ENCODE measurements around the gene CASS4.

CASS4 gene

GRCh38 chr20:56420940-56421688, 9.1 kb downstream of the CASS4 start:
- Histone ChIP-seq H3K9ac (ENCODE audit: low read depth in 1 of 2, low read length in 2 of 2) (no peak overlapping the region), H3K27ac (ENCODE audit: low read depth, low read length) (no peak overlapping the region), H3K36me3 (ENCODE audit: control insufficient read depth in 1 of 2, insufficient read depth in 2 of 2, low read length in 2 of 2) (peaks cover 0 to 3% of the 10 kb centered on the region in 2 donors), H3K27me3 (ENCODE audit: control insufficient read depth in 1 of 2, insufficient read depth in 2 of 2, low read length in 2 of 2) (no peaks in the 10 kb centered on the region), H3K4me3 (ENCODE audit: low read depth in 1 of 2, low read length in 2 of 2) (no peak overlapping the region), H3K4me1 (ENCODE audit: control insufficient read depth in 1 of 2, insufficient read depth in 2 of 2, low read length in 2 of 2) (peaks cover 4 to 6% of the 10 kb centered on the region in 2 donors), H3K9me3 (ENCODE audit: control insufficient read depth in 1 of 2, low read length in 2 of 2) (no peaks in the 10 kb centered on the region)

- no peak overlapping the region for H3K27ac ChIP-seq (ENCODE audit: low read depth, low read length)
- H3K4me3 ChIP-seq (ENCODE audit: low read depth in 1 of 2, low read length in 2 of 2) = no peak overlapping the region
- H3K27me3 ChIP-seq (ENCODE audit: control insufficient read depth in 1 of 2, insufficient read depth in 2 of 2, low read length in 2 of 2) = no peaks in the 10 kb centered on the region
- peaks cover 4 to 6% of the 10 kb centered on the region in 2 donors for H3K4me1 ChIP-seq (ENCODE audit: control insufficient read depth in 1 of 2, insufficient read depth in 2 of 2, low read length in 2 of 2)
- no peak overlapping the region for H3K9ac ChIP-seq (ENCODE audit: low read depth in 1 of 2, low read length in 2 of 2)
- H3K36me3 ChIP-seq (ENCODE audit: control insufficient read depth in 1 of 2, insufficient read depth in 2 of 2, low read length in 2 of 2) = no peaks in the 10 kb centered on the region
- no peaks in the 10 kb centered on the region for H3K9me3 ChIP-seq (ENCODE audit: control insufficient read depth in 1 of 2, low read length in 2 of 2)
Measured at GRCh38 chr20:56422076-56422823, 10.2 kb downstream of the CASS4 start.

- no peaks in the 10 kb centered on the region for H3K36me3 ChIP-seq (ENCODE audit: control insufficient read depth in 1 of 2, insufficient read depth in 2 of 2, low read length in 2 of 2)
- no peak overlapping the region for H3K4me3 ChIP-seq (ENCODE audit: low read depth in 1 of 2, low read length in 2 of 2)
- H3K4me1 ChIP-seq (ENCODE audit: control insufficient read depth in 1 of 2, insufficient read depth in 2 of 2, low read length in 2 of 2) = peaks cover 4 to 6% of the 10 kb centered on the region in 2 donors
- no peaks in the 10 kb centered on the region for H3K9me3 ChIP-seq (ENCODE audit: control insufficient read depth in 1 of 2, low read length in 2 of 2)
- H3K27ac ChIP-seq (ENCODE audit: low read depth, low read length) = no peak overlapping the region
- H3K9ac ChIP-seq (ENCODE audit: low read depth in 1 of 2, low read length in 2 of 2) = no peak overlapping the region
- no peaks in the 10 kb centered on the region for H3K27me3 ChIP-seq (ENCODE audit: control insufficient read depth in 1 of 2, insufficient read depth in 2 of 2, low read length in 2 of 2)
Measured at GRCh38 chr20:56422824-56423189, 10.7 kb downstream of the CASS4 start.

- Histone ChIP-seq H3K27ac (ENCODE audit: low read depth, low read length) (no peak overlapping the region), H3K4me1 (ENCODE audit: control insufficient read depth in 1 of 2, insufficient read depth in 2 of 2, low read length in 2 of 2) (peaks cover 4 to 6% of the 10 kb centered on the region in 2 donors), H3K9me3 (ENCODE audit: control insufficient read depth in 1 of 2, low read length in 2 of 2) (no peaks in the 10 kb centered on the region), H3K4me3 (ENCODE audit: low read depth in 1 of 2, low read length in 2 of 2) (no peak overlapping the region), H3K9ac (ENCODE audit: low read depth in 1 of 2, low read length in 2 of 2) (no peak overlapping the region), H3K36me3 (ENCODE audit: control insufficient read depth in 1 of 2, insufficient read depth in 2 of 2, low read length in 2 of 2) (no peaks in the 10 kb centered on the region), H3K27me3 (ENCODE audit: control insufficient read depth in 1 of 2, insufficient read depth in 2 of 2, low read length in 2 of 2) (no peaks in the 10 kb centered on the region)
Measured at GRCh38 chr20:56423211-56423610, 11.2 kb downstream of the CASS4 start.

GRCh38 chr20:56423886-56424285, 11.8 kb downstream of the CASS4 start:
- Histone ChIP-seq H3K4me3 (ENCODE audit: low read depth in 1 of 2, low read length in 2 of 2) (no peak overlapping the region), H3K9me3 (ENCODE audit: control insufficient read depth in 1 of 2, low read length in 2 of 2) (no peaks in the 10 kb centered on the region), H3K27me3 (ENCODE audit: control insufficient read depth in 1 of 2, insufficient read depth in 2 of 2, low read length in 2 of 2) (no peaks in the 10 kb centered on the region), H3K27ac (ENCODE audit: low read depth, low read length) (no peak overlapping the region), H3K4me1 (ENCODE audit: control insufficient read depth in 1 of 2, insufficient read depth in 2 of 2, low read length in 2 of 2) (peaks cover 4 to 6% of the 10 kb centered on the region in 2 donors), H3K36me3 (ENCODE audit: control insufficient read depth in 1 of 2, insufficient read depth in 2 of 2, low read length in 2 of 2) (no peaks in the 10 kb centered on the region), H3K9ac (ENCODE audit: low read depth in 1 of 2, low read length in 2 of 2) (no peak overlapping the region)

- no peak overlapping the region for H3K27ac ChIP-seq (ENCODE audit: low read depth, low read length)
- H3K4me3 ChIP-seq (ENCODE audit: low read depth in 1 of 2, low read length in 2 of 2) = no peak overlapping the region
- H3K9ac ChIP-seq (ENCODE audit: low read depth in 1 of 2, low read length in 2 of 2) = no peak overlapping the region
- H3K4me1 ChIP-seq (ENCODE audit: control insufficient read depth in 1 of 2, insufficient read depth in 2 of 2, low read length in 2 of 2) = peaks cover 6 to 11% of the 10 kb centered on the region in 2 donors
- H3K36me3 ChIP-seq (ENCODE audit: control insufficient read depth in 1 of 2, insufficient read depth in 2 of 2, low read length in 2 of 2) = no peaks in the 10 kb centered on the region
- H3K9me3 ChIP-seq (ENCODE audit: control insufficient read depth in 1 of 2, low read length in 2 of 2) = no peaks in the 10 kb centered on the region
- no peaks in the 10 kb centered on the region for H3K27me3 ChIP-seq (ENCODE audit: control insufficient read depth in 1 of 2, insufficient read depth in 2 of 2, low read length in 2 of 2)
Measured at GRCh38 chr20:56424931-56425330, 12.9 kb downstream of the CASS4 start.

- Histone ChIP-seq H3K27ac (ENCODE audit: low read depth, low read length) (no peak overlapping the region), H3K9ac (ENCODE audit: low read depth in 1 of 2, low read length in 2 of 2) (no peak overlapping the region), H3K9me3 (ENCODE audit: control insufficient read depth in 1 of 2, low read length in 2 of 2) (no peaks in the 10 kb centered on the region), H3K36me3 (ENCODE audit: control insufficient read depth in 1 of 2, insufficient read depth in 2 of 2, low read length in 2 of 2) (no peaks in the 10 kb centered on the region), H3K27me3 (ENCODE audit: control insufficient read depth in 1 of 2, insufficient read depth in 2 of 2, low read length in 2 of 2) (no peaks in the 10 kb centered on the region), H3K4me1 (ENCODE audit: control insufficient read depth in 1 of 2, insufficient read depth in 2 of 2, low read length in 2 of 2) (peaks cover 6 to 11% of the 10 kb centered on the region in 2 donors), H3K4me3 (ENCODE audit: low read depth in 1 of 2, low read length in 2 of 2) (no peak overlapping the region)
Measured at GRCh38 chr20:56426026-56426425, 14.0 kb downstream of the CASS4 start.

- Histone ChIP-seq H3K36me3 (ENCODE audit: control insufficient read depth in 1 of 2, insufficient read depth in 2 of 2, low read length in 2 of 2) (no peaks in the 10 kb centered on the region), H3K4me3 (ENCODE audit: low read depth in 1 of 2, low read length in 2 of 2) (no peak overlapping the region), H3K9ac (ENCODE audit: low read depth in 1 of 2, low read length in 2 of 2) (no peak overlapping the region), H3K9me3 (ENCODE audit: control insufficient read depth in 1 of 2, low read length in 2 of 2) (no peaks in the 10 kb centered on the region), H3K27ac (ENCODE audit: low read depth, low read length) (no peak overlapping the region), H3K4me1 (ENCODE audit: control insufficient read depth in 1 of 2, insufficient read depth in 2 of 2, low read length in 2 of 2) (peaks cover 3 to 11% of the 10 kb centered on the region in 2 donors), H3K27me3 (ENCODE audit: control insufficient read depth in 1 of 2, insufficient read depth in 2 of 2, low read length in 2 of 2) (no peaks in the 10 kb centered on the region)
Measured at GRCh38 chr20:56426926-56427325, 14.9 kb downstream of the CASS4 start.

GRCh38 chr20:56427797-56428196, 15.7 kb downstream of the CASS4 start:
- Histone ChIP-seq H3K4me1 (ENCODE audit: control insufficient read depth in 1 of 2, insufficient read depth in 2 of 2, low read length in 2 of 2) (peaks cover 0 to 9% of the 10 kb centered on the region in 2 donors), H3K27me3 (ENCODE audit: control insufficient read depth in 1 of 2, insufficient read depth in 2 of 2, low read length in 2 of 2) (no peaks in the 10 kb centered on the region), H3K27ac (ENCODE audit: low read depth, low read length) (no peak overlapping the region), H3K36me3 (ENCODE audit: control insufficient read depth in 1 of 2, insufficient read depth in 2 of 2, low read length in 2 of 2) (no peaks in the 10 kb centered on the region), H3K9me3 (ENCODE audit: control insufficient read depth in 1 of 2, low read length in 2 of 2) (no peaks in the 10 kb centered on the region), H3K9ac (ENCODE audit: low read depth in 1 of 2, low read length in 2 of 2) (no peak overlapping the region), H3K4me3 (ENCODE audit: low read depth in 1 of 2, low read length in 2 of 2) (no peak overlapping the region)

- Histone ChIP-seq H3K4me1 (ENCODE audit: control insufficient read depth in 1 of 2, insufficient read depth in 2 of 2, low read length in 2 of 2) (peaks cover 0 to 7% of the 10 kb centered on the region in 2 donors), H3K27me3 (ENCODE audit: control insufficient read depth in 1 of 2, insufficient read depth in 2 of 2, low read length in 2 of 2) (no peaks in the 10 kb centered on the region), H3K9me3 (ENCODE audit: control insufficient read depth in 1 of 2, low read length in 2 of 2) (no peaks in the 10 kb centered on the region), H3K4me3 (ENCODE audit: low read depth in 1 of 2, low read length in 2 of 2) (no peak overlapping the region), H3K9ac (ENCODE audit: low read depth in 1 of 2, low read length in 2 of 2) (no peak overlapping the region), H3K36me3 (ENCODE audit: control insufficient read depth in 1 of 2, insufficient read depth in 2 of 2, low read length in 2 of 2) (no peaks in the 10 kb centered on the region), H3K27ac (ENCODE audit: low read depth, low read length) (no peak overlapping the region)
Measured at GRCh38 chr20:56428410-56428809, 16.4 kb downstream of the CASS4 start.

Data from duodenal mucosa (tissue), 2 donors.